ENCODE results near the gene ARHGEF10L. TPM values are rescaled to one million over a fixed set of nuclear protein-coding genes. Genes with fewer than 3 reads are reported as not detected.

ARHGEF10L gene
- total RNA-seq, 1 experiment from 2014 or later: 21.6 TPM

- H3K4me3 ChIP-seq: no peak overlapping the region
- no peak overlapping the region for H3K27ac ChIP-seq
- H3K9me3 ChIP-seq (ENCODE audit: insufficient read depth, low read depth): no peaks in the 10 kb centered on the region
- no peaks in the 10 kb centered on the region for H3K27me3 ChIP-seq (ENCODE audit: insufficient read depth, low read depth)
- no TSS peak for BruUV-seq (replicated peaks)
- H3F3A ChIP-seq (ENCODE audit: insufficient read depth, low read depth): no peaks in the 10 kb centered on the region; the same call in 1 of the 2 replicates
- ChIA-PET CTCF (no interaction called here), POLR2A (ENCODE audit: unreplicated experiment) (no interaction called here)
- no peak overlapping the region for H2AFZ ChIP-seq
- TF ChIP-seq EZH2 (IDR thresholded peaks at IDR 0.05; ENCODE audit: low read depth): no peak
- no peak overlapping the region for H3K4me2 ChIP-seq
- H4K20me1 ChIP-seq (ENCODE audit: insufficient read depth): no peaks in the 10 kb centered on the region
- H3K4me1 ChIP-seq (replicated peaks; ENCODE audit: insufficient read depth): peaks cover 9% of the 10 kb centered on the region
- no peaks in the 10 kb centered on the region for H3K36me3 ChIP-seq (ENCODE audit: low read depth)
- intact Hi-C loops (cut with micrococcal nuclease; ENCODE audit: unreplicated experiment): no loop called here
- no peak for DNase-seq
- H3K9me2 ChIP-seq (ENCODE audit: insufficient read depth): no peaks in the 10 kb centered on the region
- H3K79me2 ChIP-seq (ENCODE audit: low read depth): no peaks in the 10 kb centered on the region
Measured at GRCh38 chr1:17531343-17531681, 8.2 kb upstream of the ARHGEF10L start.

GRCh38 chr1:17531682-17532487 lies 7.6 kb upstream of the ARHGEF10L start:
- H3K36me3 ChIP-seq (ENCODE audit: low read depth): no peaks in the 10 kb centered on the region
- H3K9me2 ChIP-seq (ENCODE audit: insufficient read depth): no peaks in the 10 kb centered on the region
- H3K27ac ChIP-seq: no peak overlapping the region
- intact Hi-C loops (cut with micrococcal nuclease; ENCODE audit: unreplicated experiment): no loop called here
- no peak overlapping the region for H3K4me2 ChIP-seq
- DNase-seq: no peak
- TF ChIP-seq EZH2 (IDR thresholded peaks at IDR 0.05; ENCODE audit: low read depth): no peak
- no peak for TF ChIP-seq CTCF (conservative IDR thresholded peaks at IDR 0.05)
- H3K4me3 ChIP-seq: no peak overlapping the region
- peaks cover 9% of the 10 kb centered on the region for H3K4me1 ChIP-seq (replicated peaks; ENCODE audit: insufficient read depth)
- no TSS peak for BruUV-seq (replicated peaks)
- POLR2A ChIA-PET (ENCODE audit: unreplicated experiment): no interaction called here
- no peak overlapping the region for H2AFZ ChIP-seq
- no peaks in the 10 kb centered on the region for H3K27me3 ChIP-seq (ENCODE audit: insufficient read depth, low read depth)
- H3K79me2 ChIP-seq (ENCODE audit: low read depth): no peaks in the 10 kb centered on the region
- H4K20me1 ChIP-seq (ENCODE audit: insufficient read depth): no peaks in the 10 kb centered on the region
- H3K9me3 ChIP-seq (ENCODE audit: insufficient read depth, low read depth): no peaks in the 10 kb centered on the region
- CTCF ChIA-PET: no interaction called here
- no peaks in the 10 kb centered on the region; the same call in 1 of the 2 replicates for H3F3A ChIP-seq (ENCODE audit: insufficient read depth, low read depth)

GRCh38 chr1:17533201-17533600 lies 6.3 kb upstream of the ARHGEF10L start:
- no peak overlapping the region for H3K27ac ChIP-seq
- POLR2A ChIA-PET (ENCODE audit: unreplicated experiment): no interaction called here
- H3K4me1 ChIP-seq (replicated peaks; ENCODE audit: insufficient read depth): peaks cover 9% of the 10 kb centered on the region

More at GRCh38 chr1:17533201-17533600, 6.3 kb upstream of the ARHGEF10L start:
- H3K27me3 ChIP-seq (ENCODE audit: insufficient read depth, low read depth): no peaks in the 10 kb centered on the region
- CTCF ChIA-PET: no interaction called here
- H3K79me2 ChIP-seq (ENCODE audit: low read depth): no peaks in the 10 kb centered on the region
- TF ChIP-seq CTCF (conservative IDR thresholded peaks at IDR 0.05): no peak
- no peak for TF ChIP-seq EZH2 (IDR thresholded peaks at IDR 0.05; ENCODE audit: low read depth)
- BruUV-seq (replicated peaks): no TSS peak
- no peak overlapping the region for H3K4me2 ChIP-seq
- no peak overlapping the region for H3K4me3 ChIP-seq
- intact Hi-C loops (cut with micrococcal nuclease; ENCODE audit: unreplicated experiment): no loop called here
- no peaks in the 10 kb centered on the region for H3K9me3 ChIP-seq (ENCODE audit: insufficient read depth, low read depth)
- no peak for DNase-seq
- no peaks in the 10 kb centered on the region for H4K20me1 ChIP-seq (ENCODE audit: insufficient read depth)
- H3K36me3 ChIP-seq (ENCODE audit: low read depth): no peaks in the 10 kb centered on the region
- H3F3A ChIP-seq (ENCODE audit: insufficient read depth, low read depth): no peaks in the 10 kb centered on the region; the same call in 1 of the 2 replicates
- no peaks in the 10 kb centered on the region for H3K9me2 ChIP-seq (ENCODE audit: insufficient read depth)
- H2AFZ ChIP-seq: no peak overlapping the region
